Measurements from ENCODE around the gene AKT3.

The AKT3 gene

DNA sequence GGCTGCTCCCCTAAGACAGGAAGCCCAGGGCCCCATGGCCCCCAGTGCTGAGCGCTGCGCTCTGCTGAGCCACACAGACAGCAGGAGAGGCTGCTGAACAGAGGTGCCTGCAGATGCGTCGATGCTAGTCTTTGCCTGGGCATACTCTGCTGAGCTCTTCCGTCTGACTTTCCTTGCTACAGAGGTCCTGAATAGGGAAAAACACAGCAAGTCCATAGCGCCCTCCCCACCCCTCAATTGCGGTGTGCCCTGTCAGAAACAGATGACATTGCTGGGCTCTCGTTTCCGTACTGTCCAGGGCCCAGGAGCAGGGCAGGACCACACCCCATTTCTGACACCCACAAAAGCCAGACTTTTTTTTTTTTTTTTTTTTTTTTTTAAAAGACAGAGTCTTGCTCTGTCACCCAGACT is 341.7 kb downstream of the AKT3 start:
- no peak for DNase-seq (ENCODE audit: low read depth in 2 of 2)

- no peak for DNase-seq (ENCODE audit: low read depth in 2 of 2)
Measured at GRCh38 chr1:243507672-243508302, 342.3 kb downstream of the AKT3 start.

DNA sequence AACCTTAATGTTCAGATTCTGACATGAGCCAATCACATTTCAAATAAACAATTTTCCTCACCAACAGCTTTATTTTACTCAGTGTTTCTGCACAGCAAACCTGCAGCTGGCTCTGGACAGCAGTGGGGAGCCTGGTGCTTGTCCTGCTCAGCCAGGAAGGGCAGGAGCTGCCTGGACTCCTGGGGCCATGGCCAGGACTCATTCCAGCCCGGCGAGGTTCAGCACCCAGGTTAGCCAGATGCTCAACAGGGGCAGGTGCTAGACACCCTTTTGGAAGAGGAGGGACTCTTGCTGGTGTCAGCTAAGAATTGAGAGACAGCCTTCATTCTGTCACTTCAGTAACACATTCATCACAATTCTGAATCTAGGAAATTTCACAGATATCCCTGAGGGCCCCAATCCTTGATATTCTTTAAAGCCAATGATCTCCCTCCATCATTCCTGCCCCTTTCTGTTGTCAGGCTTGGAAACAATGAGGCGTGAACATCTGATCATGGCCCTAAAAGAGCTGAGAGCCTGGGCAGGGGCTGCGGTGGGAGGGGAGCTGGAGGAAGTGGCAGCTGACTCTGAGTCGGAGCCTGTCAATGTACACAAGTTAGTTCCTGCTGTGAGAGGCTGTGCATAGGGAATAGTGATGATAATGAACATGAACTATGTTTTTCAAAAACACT is 342.9 kb downstream of the AKT3 start:
- no peak for DNase-seq (ENCODE audit: low read depth in 2 of 2)

DNA sequence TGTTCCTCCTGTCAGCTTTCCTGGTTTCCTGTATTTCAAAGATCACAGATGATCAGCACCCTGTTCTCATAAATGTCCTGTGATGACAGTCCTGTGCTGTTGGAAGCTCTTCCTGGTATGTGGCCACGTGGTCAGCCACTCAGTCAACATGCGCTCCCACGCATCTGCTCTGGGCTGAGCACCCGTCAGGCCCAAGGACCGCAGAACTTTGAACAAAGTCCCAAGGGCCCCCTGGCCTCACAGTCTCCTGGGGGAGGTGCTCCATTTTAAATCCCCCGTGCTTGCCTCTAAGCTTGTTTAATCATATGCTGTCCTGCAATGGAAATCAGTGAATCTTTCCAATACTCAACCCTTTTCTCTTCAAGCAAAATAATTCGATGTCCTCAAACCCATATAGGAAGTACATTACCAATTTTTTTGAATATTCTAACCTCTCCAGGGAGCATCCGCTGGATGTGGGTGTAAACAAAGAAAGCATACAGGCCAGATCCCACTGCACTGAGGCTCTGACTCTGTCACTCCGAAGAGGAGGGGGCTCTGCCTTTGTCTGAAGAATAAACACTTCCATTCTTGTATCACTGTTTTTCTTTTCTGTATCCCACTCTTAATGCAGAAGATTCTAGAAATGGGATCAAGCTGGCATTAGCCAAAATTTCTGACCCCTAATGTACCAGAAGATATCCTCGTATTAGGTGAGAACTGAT is 343.9 kb downstream of the AKT3 start:
- no peak for DNase-seq (ENCODE audit: low read depth in 2 of 2)

- DNase-seq (ENCODE audit: low read depth in 2 of 2), result no peak
Measured at GRCh38 chr1:243503155-243503554, 346.9 kb downstream of the AKT3 start.

GRCh38 chr1:243501002-243501401 is 349.0 kb downstream of the AKT3 start:
- no peak for DNase-seq (ENCODE audit: low read depth in 2 of 2)

DNA sequence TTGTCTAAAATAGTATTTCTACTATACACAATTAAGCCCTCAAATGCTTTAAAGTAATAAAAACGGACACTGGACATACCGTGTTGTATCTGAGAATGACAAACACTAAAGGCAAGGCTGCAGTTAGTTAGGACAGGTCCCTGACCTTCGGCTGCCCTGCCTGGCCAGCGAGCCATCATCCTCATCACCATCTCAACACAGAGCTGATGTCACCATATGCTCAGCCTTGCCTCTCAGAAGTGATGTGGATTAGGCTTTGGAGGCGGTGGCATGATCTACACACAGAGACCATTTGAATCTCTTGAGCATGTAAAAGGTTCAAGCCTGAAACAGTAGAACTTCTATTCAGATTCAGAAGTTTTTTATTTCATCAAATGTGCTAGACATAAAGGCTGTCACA is 349.5 kb downstream of the AKT3 start:
- no peak for DNase-seq (ENCODE audit: low read depth in 2 of 2)

DNA sequence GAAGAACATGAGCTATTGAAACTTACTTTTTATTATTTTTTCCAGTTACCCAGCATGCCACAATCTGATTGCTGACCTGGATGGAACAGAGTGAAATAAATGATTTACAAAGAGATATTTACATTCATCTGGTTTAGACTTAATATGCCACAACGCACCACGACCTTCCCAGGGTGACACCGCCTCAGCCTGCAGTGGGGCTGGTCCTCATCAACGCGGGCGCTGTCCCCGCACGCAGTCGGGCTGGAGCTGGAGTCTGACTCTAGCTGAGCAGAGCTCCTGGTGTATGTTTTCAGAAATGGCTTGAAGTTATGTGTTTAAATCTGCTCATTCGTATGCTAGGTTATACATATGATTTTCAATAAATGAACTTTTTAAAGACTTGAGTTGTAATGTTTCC is 350.3 kb downstream of the AKT3 start:
- no peak for DNase-seq (ENCODE audit: low read depth in 2 of 2)

DNA sequence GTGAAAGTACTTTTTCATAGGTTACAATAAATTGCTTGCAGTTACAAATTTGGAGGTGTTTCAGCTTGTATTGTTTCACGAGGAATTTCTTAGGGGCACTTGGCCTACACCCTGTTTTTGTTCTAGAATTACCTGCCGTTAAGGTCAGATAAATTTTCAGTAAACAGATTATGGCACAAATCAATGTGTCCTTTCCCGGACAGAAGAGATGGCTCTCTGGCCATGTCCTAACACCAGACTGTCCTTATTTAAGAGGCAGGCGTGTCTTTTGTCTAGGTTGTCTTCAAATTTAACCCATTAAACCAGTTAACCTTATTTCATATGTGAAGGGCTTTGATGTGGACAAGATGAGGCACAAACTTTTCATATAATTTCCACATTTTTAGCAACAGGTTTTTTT is 350.8 kb downstream of the AKT3 start:
- DNase-seq (ENCODE audit: low read depth in 2 of 2), result no peak

DNA sequence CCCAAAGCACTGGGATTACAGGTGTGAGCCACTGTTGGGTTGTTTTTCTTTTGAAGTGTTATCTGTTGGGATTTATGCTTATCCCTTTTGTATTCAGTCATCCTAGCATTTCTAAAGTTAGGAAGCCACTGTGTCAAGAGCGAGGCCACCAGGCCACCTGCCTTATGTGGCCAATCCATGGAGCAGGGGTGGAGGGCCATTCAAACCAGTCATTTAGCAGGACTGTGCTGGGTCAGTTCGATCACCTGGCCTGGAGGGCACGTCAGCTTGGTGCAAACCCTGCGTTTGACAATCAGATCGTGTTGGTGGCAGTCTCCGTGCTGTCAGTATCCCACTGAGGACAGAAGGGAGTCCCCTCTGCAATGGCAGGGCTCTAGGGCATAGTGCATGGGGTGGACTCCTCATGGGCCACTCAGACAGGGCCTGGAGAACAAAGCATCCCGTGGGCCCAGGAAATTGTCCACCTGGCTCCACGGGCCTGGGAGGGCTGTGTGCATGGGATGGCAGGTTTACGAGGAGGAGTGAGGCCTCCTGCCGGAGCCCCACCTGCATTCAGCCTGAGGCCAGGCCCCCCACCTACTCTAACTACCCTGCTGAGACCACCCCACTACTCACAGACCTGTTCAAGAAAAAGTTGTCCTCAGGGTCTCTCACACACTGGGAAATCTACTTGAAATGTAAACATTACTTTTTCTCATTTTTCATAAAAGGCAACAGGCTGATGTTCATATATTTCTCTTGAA is 351.9 kb downstream of the AKT3 start:
- DNase-seq (ENCODE audit: low read depth in 2 of 2), result no peak

- DNase-seq (ENCODE audit: low read depth in 2 of 2), result no peak
Measured at GRCh38 chr1:243496806-243497205, 353.2 kb downstream of the AKT3 start.

GRCh38 chr1:243496187-243496646 is 353.8 kb downstream of the AKT3 start:
- no peak for DNase-seq (ENCODE audit: low read depth in 2 of 2)

DNA sequence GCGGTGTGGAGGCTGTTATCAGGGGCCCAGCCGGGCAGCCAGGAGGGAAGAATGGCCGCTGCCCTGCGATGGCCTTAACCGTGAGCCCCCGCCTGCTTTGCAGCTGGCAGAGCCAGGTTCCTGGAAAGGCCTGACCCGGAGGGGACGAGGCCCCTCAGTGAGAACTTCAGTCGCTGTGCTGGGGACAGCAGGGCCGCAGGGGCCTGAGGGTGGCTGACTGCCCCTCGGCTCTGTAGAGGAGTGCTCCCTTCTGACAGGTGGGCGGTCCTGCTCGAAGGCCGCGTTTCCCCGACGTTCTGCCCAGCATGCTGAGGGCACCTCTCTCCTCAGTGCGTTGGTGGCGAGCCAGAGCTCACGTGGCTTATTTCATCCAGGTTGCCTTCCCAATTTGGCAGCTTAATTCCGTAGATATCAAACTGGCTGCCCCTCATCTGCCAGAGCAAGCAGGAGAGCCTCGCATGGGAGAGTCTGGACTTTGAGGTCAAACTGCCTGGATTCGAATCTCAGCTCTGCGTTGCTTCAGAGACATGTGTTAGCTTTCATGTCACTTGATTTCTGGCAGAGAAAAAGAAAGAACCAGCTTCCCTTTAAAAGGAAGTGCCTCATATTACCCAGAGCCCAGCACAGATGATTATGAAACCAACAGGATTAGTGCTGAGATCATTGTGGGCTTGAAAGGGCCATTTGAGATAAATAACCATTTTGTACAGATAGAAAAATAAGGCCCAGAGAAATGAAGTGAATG is 354.4 kb downstream of the AKT3 start:
- DNase-seq (ENCODE audit: low read depth in 2 of 2), result no peak

GRCh38 chr1:243494741-243495431 is 355.2 kb downstream of the AKT3 start:
- no peak for DNase-seq (ENCODE audit: low read depth in 2 of 2)

- no peak for DNase-seq (ENCODE audit: low read depth in 2 of 2)
Measured at GRCh38 chr1:243493156-243494129, 356.6 kb downstream of the AKT3 start.

DNA sequence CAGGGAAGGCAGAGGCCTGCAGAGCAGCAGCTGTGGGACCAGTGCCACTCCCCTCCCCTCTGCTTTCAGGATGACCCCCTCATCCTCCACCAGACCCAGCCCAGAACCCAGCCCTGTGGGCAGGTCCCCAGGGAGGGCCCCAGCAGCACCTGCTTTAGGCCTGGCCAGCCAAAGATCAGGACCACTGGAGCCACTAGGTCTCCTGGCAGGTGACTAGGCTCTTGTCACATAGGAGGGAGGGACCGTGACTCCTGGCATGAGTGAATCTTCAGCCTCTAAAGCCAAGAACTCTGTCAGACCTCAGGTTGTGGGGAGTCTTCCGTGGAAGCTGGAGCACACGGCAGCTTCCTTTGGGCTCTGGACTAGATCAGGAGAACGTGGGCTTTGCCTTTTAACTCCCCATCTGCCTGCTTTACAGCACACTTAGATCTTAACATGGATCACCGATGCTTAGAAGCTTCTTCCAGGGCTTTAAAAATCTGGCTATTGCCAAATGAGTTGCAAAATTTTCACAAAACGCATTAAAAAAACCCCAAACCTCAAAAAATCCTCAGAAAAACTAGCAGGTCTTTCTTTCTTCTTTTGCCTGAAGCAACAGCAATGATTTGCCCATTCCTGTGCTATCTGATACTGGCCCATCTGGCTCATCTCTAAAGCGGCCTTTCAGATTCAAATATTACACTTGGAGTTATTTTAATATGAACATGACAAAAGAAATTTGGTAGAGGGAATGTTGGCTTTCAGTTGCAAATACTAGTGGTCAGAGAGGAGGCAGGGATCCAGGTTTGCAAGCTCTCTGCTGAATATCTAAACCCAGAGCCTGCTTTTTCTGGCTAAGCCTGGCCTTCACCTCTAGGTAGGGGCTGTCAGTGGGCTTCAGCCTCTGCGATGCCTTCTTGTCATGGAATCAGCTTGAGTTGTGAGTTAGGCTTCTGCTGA is 359.0 kb downstream of the AKT3 start:
- no peak for DNase-seq (ENCODE audit: low read depth in 2 of 2)

GRCh38 chr1:243489681-243490546 is 360.1 kb downstream of the AKT3 start:
- no peak for DNase-seq (ENCODE audit: low read depth in 2 of 2)

- DNase-seq (ENCODE audit: low read depth in 2 of 2), result no peak
Measured at GRCh38 chr1:243489158-243489527, 360.9 kb downstream of the AKT3 start.

Data from stimulated activated CD4-positive, alpha-beta T cell treated with anti-CD3 and anti-CD28 coated beads, Interleukin-1b, Interleukin-23, amount 100 ng/mL, for 1 hour (primary cell).